Keratinocyte (primary cell): ENCODE data around the gene IRX5. TPM values are rescaled to one million over a fixed set of nuclear protein-coding genes. Genes with fewer than 3 reads are reported as not detected.

Experiments used
- DNase-seq: peaks from one replicate; pipeline ENCODE4 v3.0.0-alpha.2; 2011; ENCODE audit warnings: low read depth, missing footprints, low spot score
- FAIRE-seq: peaks from 2 replicates; lab custom pipeline; 2011; peaks lifted over from hg19 to GRCh38; lab: Jason Lieb, UNC
- H2AFZ ChIP-seq: 2 replicates; pipeline ENCODE4 v1.6.0; 2012; ENCODE audit warnings: low read length, control low read depth, inconsistent platforms; ENCODE audit not compliant: control insufficient read depth
- H3K27ac ChIP-seq: 2 replicates; pipeline ENCODE4 v1.5.1; 2011; ENCODE audit warnings: low read length; ENCODE audit not compliant: control insufficient read depth, insufficient read depth
- H3K27me3 ChIP-seq: 3 replicates; pipeline ENCODE4 v1.6.0; 2011; ENCODE audit warnings: low read length; ENCODE audit not compliant: control insufficient read depth, insufficient read depth; ENCODE audit errors: extremely low read depth
- H3K36me3 ChIP-seq, 2 experiments: 2 replicates in 1 of 2; 3 replicates in 1 of 2; pipeline ENCODE4 v1.5.1; 2011; ENCODE audit warnings: low read length in 2 of 2, mild to moderate bottlenecking in 1 of 2; ENCODE audit not compliant: control insufficient read depth in 2 of 2, insufficient read depth in 2 of 2; ENCODE audit errors: extremely low read depth in 1 of 2
- H3K4me1 ChIP-seq: 3 replicates; pipeline ENCODE4 v1.5.1; 2011; ENCODE audit warnings: low read length; ENCODE audit not compliant: control insufficient read depth, insufficient read depth; ENCODE audit errors: extremely low read depth
- H3K4me2 ChIP-seq: 3 replicates; pipeline ENCODE4 v1.6.0; 2011; ENCODE audit warnings: low read depth, low read length; ENCODE audit not compliant: control insufficient read depth, insufficient read depth; ENCODE audit errors: extremely low read depth
- H3K4me3 ChIP-seq, 3 experiments: fragments of 200-600 bp in 1 of 3; sonication (generic) in 1 of 3; 2 replicates in 2 of 3; 3 replicates in 1 of 3; pipeline ENCODE4 v1.5.1; 2011 to 2016; ENCODE audit warnings: low read length in 3 of 3, mild to moderate bottlenecking in 3 of 3, control low read depth in 2 of 3, inconsistent platforms in 1 of 3, low read depth in 1 of 3, mixed read lengths in 1 of 3, mixed run types in 1 of 3, moderate library complexity in 1 of 3; ENCODE audit not compliant: control insufficient read depth in 2 of 3, insufficient read depth in 2 of 3; ENCODE audit errors: extremely low read depth in 1 of 3
- H3K79me2 ChIP-seq: 2 replicates; pipeline ENCODE4 v1.6.0; 2012; ENCODE audit warnings: low read length; ENCODE audit not compliant: control insufficient read depth, insufficient read depth
- H3K9ac ChIP-seq: 3 replicates; pipeline ENCODE4 v1.6.0; 2011; ENCODE audit warnings: low read length; ENCODE audit not compliant: control insufficient read depth, insufficient read depth; ENCODE audit errors: extremely low read depth
- H3K9me1 ChIP-seq: 3 replicates; pipeline ENCODE4 v1.6.0; 2011; ENCODE audit warnings: low read length; ENCODE audit not compliant: control insufficient read depth, insufficient read depth; ENCODE audit errors: extremely low read depth
- H3K9me3 ChIP-seq: 2 replicates; pipeline ENCODE4 v1.5.1; 2012; ENCODE audit warnings: low read depth, low read length; ENCODE audit not compliant: control insufficient read depth
- H4K20me1 ChIP-seq: 3 replicates; pipeline ENCODE4 v1.6.0; 2011; ENCODE audit warnings: low read length; ENCODE audit not compliant: control insufficient read depth, insufficient read depth; ENCODE audit errors: extremely low read depth
- CTCF ChIP-seq, 3 experiments: IDR thresholded peaks in 1 of 3; conservative IDR thresholded peaks in 1 of 3; optimal IDR thresholded peaks in 1 of 3; 2 replicates in 2 of 3; 3 replicates in 1 of 3; pipeline versions ENCODE3 to v1.5.1; 2011; ENCODE audit warnings: low read length in 3 of 3, mild to moderate bottlenecking in 3 of 3, moderate library complexity in 2 of 3, control low read depth in 1 of 3, inconsistent platforms in 1 of 3; ENCODE audit not compliant: insufficient read depth in 2 of 3; ENCODE audit errors: extremely low read depth in 1 of 3
- EZH2 ChIP-seq: IDR thresholded peaks from one replicate; pipeline ENCODE4 v1.6.1; 2012; ENCODE audit warnings: inconsistent platforms, mild to moderate bottlenecking, low read length, moderate library complexity
- dilution Hi-C: fragments of 300-500 bp; cut with MboI; formaldehyde crosslinking; loops from one replicate; pipeline ENCODE4 v1.7.0; 2020; ENCODE audit warnings: low sequenced_read_pairs; ENCODE audit not compliant: extremely low pct_ligation_motif_present
- polyA plus RNA-seq, 5 experiments: library from polyadenylated mRNA; depleted of rRNA in 3 of 5; stranded (reverse) in 3 of 5; stranded (forward) in 1 of 5; unstranded in 1 of 5; fragments of >200 nt; gene quantifications; 1 replicate in 1 of 5; 2 replicates in 3 of 5; 3 replicates in 1 of 5; pipeline versions ENCODE4 v1.2.1 to v1.2.3, GENCODE V29; 2011 to 2012; ENCODE audit warnings: missing spikeins in 2 of 5, low read depth in 1 of 5, low replicate concordance in 1 of 5

IRX5 gene
- polyA plus RNA-seq, 1 donor (not counting 4 experiments of a cell fraction or from before 2014, with no cell fraction given): 2.6 TPM

- dilution Hi-C loops: no loop called here
These were observed 37.3 kb downstream of the IRX5 start for GRCh38 chr16:54968011-54968410.

GRCh38 chr16:54968784-54969183 is 38.1 kb downstream of the IRX5 start:
- Histone ChIP-seq H3K4me3 (no peak overlapping the region), H3K27ac (no peak overlapping the region), H3K4me1 (no peaks in the 10 kb centered on the region), H3K9me1 (no peaks in the 10 kb centered on the region), H3K4me2 (no peak overlapping the region), H3K27me3 (no peaks in the 10 kb centered on the region), H3K36me3 (no peaks in the 10 kb centered on the region), H3K9ac (no peak overlapping the region), H3K79me2 (no peaks in the 10 kb centered on the region), H4K20me1 (no peaks in the 10 kb centered on the region), H3K9me3 (no peaks in the 10 kb centered on the region), H2AFZ (no peak overlapping the region)
- DNase-seq: no peak
- FAIRE-seq: no peak
- TF ChIP-seq EZH2: no peak
- no peak for TF ChIP-seq CTCF (optimal IDR thresholded peaks at IDR 0.05 in 1 of 3, IDR thresholded peaks at IDR 0.05 in 1 of 3, conservative IDR thresholded peaks at IDR 0.05 in 1 of 3; ENCODE audit: extremely low read depth in 1 of 3, insufficient read depth in 2 of 3, low read length in 3 of 3)
- dilution Hi-C loops: no loop called here

More at GRCh38 chr16:54968011-54968410, 37.3 kb downstream of the IRX5 start:
- Histone ChIP-seq H3K4me2 (no peak overlapping the region), H3K4me3 (no peak overlapping the region), H3K9ac (no peak overlapping the region), H3K36me3 (no peaks in the 10 kb centered on the region), H3K4me1 (no peaks in the 10 kb centered on the region), H3K27me3 (no peaks in the 10 kb centered on the region), H3K9me3 (no peaks in the 10 kb centered on the region), H3K9me1 (no peaks in the 10 kb centered on the region), H3K79me2 (no peaks in the 10 kb centered on the region), H2AFZ (no peak overlapping the region), H3K27ac (no peak overlapping the region), H4K20me1 (no peaks in the 10 kb centered on the region)
- TF ChIP-seq EZH2 (no peak), CTCF (optimal IDR thresholded peaks at IDR 0.05 in 1 of 3, IDR thresholded peaks at IDR 0.05 in 1 of 3, conservative IDR thresholded peaks at IDR 0.05 in 1 of 3; ENCODE audit: extremely low read depth in 1 of 3, insufficient read depth in 2 of 3, low read length in 3 of 3) (no peak)
- FAIRE-seq: no peak
- no peak for DNase-seq
